ENCODE measurements around the gene TMEM19. TPM values are rescaled to one million over a fixed set of nuclear protein-coding genes. Genes with fewer than 3 reads are reported as not detected.
A peak's percentile ranks its signal among the peaks of the same experiment; 100 is the strongest.

Gene TMEM19
- total RNA-seq, 1 experiment from 2014 or later: 18.9 TPM

GRCh38 chr12:71663561-71664410, 22.1 kb upstream of the TMEM19 start, which contains the start of the genes THAP2 and ZFC3H1 (continued):
- peak in 2 of 3 experiments; percentile 19 to 29; a peak in 3 of 6 replicates for TF ChIP-seq CTCF (IDR thresholded peaks at IDR 0.05 in 2 of 3, conservative IDR thresholded peaks at IDR 0.05 in 1 of 3; ENCODE audit: borderline replicate concordance in 1 of 3, insufficient read depth in 1 of 3, low read depth in 2 of 3, low read length in 2 of 3)
- no peak for TF ChIP-seq FOSL1 (IDR thresholded peaks at IDR 0.05; ENCODE audit: low read depth)
- TF ChIP-seq EZH2 (IDR thresholded peaks at IDR 0.05): no peak
- TF ChIP-seq TCF7L2 (IDR thresholded peaks at IDR 0.05; ENCODE audit: borderline replicate concordance, extremely low read depth, insufficient read depth, insufficient read length): peak; percentile 45
- no peak for TF ChIP-seq ZNF274 (IDR thresholded peaks at IDR 0.05; ENCODE audit: low read depth, low read length)
- TF ChIP-seq REST (IDR thresholded peaks at IDR 0.05; ENCODE audit: low read depth): no peak
- TF ChIP-seq CEBPB (IDR thresholded peaks at IDR 0.05; ENCODE audit: low read depth): no peak
- no peak for TF ChIP-seq CBX3 (IDR thresholded peaks at IDR 0.05; ENCODE audit: low read depth)
- TF ChIP-seq MAX (IDR thresholded peaks at IDR 0.05): peak; percentile 32; the same call in 1 of the 2 replicates
- no peak for TF ChIP-seq JUND (IDR thresholded peaks at IDR 0.05)
- no peak for TF ChIP-seq EZH2phosphoT487 (IDR thresholded peaks at IDR 0.05; ENCODE audit: borderline replicate concordance)
